NCI-H2227 (cell line): ENCODE data around the gene TNNT2.

Experiments
- DNase-seq: peaks from one replicate; lab custom pipeline; 2025; ENCODE audit not compliant: unreplicated experiment; lab: John Stamatoyannopoulos, UW

Gene TNNT2

GRCh38 chr1:201378804-201379203 is 1.3 kb upstream of the TNNT2 start:
- no peak for DNase-seq

GRCh38 chr1:201376464-201377374 is 761 bp downstream of the TNNT2 start:
- no peak for DNase-seq

- DNase-seq = no peak
Observed at GRCh38 chr1:201376107-201376463, 1.4 kb downstream of the TNNT2 start.

- peak; percentile 62 for DNase-seq
Observed at GRCh38 chr1:201375169-201375568, 2.3 kb downstream of the TNNT2 start.

GRCh38 chr1:201374364-201374763 is 3.1 kb downstream of the TNNT2 start:
- peak; percentile 81 for DNase-seq

- DNase-seq = no peak
Observed at GRCh38 chr1:201371792-201372191, 5.7 kb downstream of the TNNT2 start.

GRCh38 chr1:201371276-201371675 is 6.2 kb downstream of the TNNT2 start:
- no peak for DNase-seq

- DNase-seq = no peak
Observed at GRCh38 chr1:201370500-201370899, 7.0 kb downstream of the TNNT2 start.

GRCh38 chr1:201369209-201369608 is 8.3 kb downstream of the TNNT2 start:
- no peak for DNase-seq

GRCh38 chr1:201366696-201367095 is 10.8 kb downstream of the TNNT2 start:
- no peak for DNase-seq

GRCh38 chr1:201365251-201365650 is 12.2 kb downstream of the TNNT2 start:
- DNase-seq = no peak

GRCh38 chr1:201364808-201365105 is 12.7 kb downstream of the TNNT2 start:
- DNase-seq = no peak

- no peak for DNase-seq
Observed at GRCh38 chr1:201363467-201363866, 14.0 kb downstream of the TNNT2 start.

GRCh38 chr1:201362906-201363305 is 14.6 kb downstream of the TNNT2 start:
- no peak for DNase-seq

GRCh38 chr1:201361652-201362504 is 15.6 kb downstream of the TNNT2 start:
- DNase-seq = peak; percentile 51

GRCh38 chr1:201360901-201361651 is 16.4 kb downstream of the TNNT2 start:
- no peak for DNase-seq

- no peak for DNase-seq
Observed at GRCh38 chr1:201360486-201360885, 17.0 kb downstream of the TNNT2 start.

- DNase-seq = no peak
Observed at GRCh38 chr1:201359873-201360210, 17.6 kb downstream of the TNNT2 start.

- no peak for DNase-seq
Observed at GRCh38 chr1:201359031-201359872, 18.2 kb downstream of the TNNT2 start.

- DNase-seq = no peak
Observed at GRCh38 chr1:201358596-201358995, 18.9 kb downstream of the TNNT2 start.
